ENCODE results near the gene FAM76B.

The FAM76B gene

GRCh38 chr11:95792700-95793099 is 3.1 kb upstream of the FAM76B start:
- no peak for TF ChIP-seq CTCF (IDR thresholded peaks at IDR 0.05; ENCODE audit: low read depth, low read length)
- no peak for DNase-seq (ENCODE audit: low read depth in 2 of 2)
- no peak overlapping the region for H3K4me3 ChIP-seq (replicated peaks in 1 of 2; ENCODE audit: low read depth in 2 of 2, low read length in 2 of 2)

GRCh38 chr11:95792200-95792599 is 2.6 kb upstream of the FAM76B start:
- no peak overlapping the region for H3K4me3 ChIP-seq (replicated peaks in 1 of 2; ENCODE audit: low read depth in 2 of 2, low read length in 2 of 2)
- no peak for TF ChIP-seq CTCF (IDR thresholded peaks at IDR 0.05; ENCODE audit: low read depth, low read length)
- DNase-seq (ENCODE audit: low read depth in 2 of 2) = no peak

- no peak for DNase-seq (ENCODE audit: low read depth in 2 of 2)
- no peak for TF ChIP-seq CTCF (IDR thresholded peaks at IDR 0.05; ENCODE audit: low read depth, low read length)
- H3K4me3 ChIP-seq (replicated peaks in 1 of 2; ENCODE audit: low read depth in 2 of 2, low read length in 2 of 2) = peak overlapping the region; percentile 88 to 97
Observed at GRCh38 chr11:95791709-95792033, 2.1 kb upstream of the FAM76B start.

- peak overlapping the region; percentile 88 to 97 for H3K4me3 ChIP-seq (replicated peaks in 1 of 2; ENCODE audit: low read depth in 2 of 2, low read length in 2 of 2)
- no peak for TF ChIP-seq CTCF (IDR thresholded peaks at IDR 0.05; ENCODE audit: low read depth, low read length)
- peak; percentile 64 to 79 for DNase-seq (ENCODE audit: low read depth in 2 of 2)
Observed at GRCh38 chr11:95790933-95791708, 1.5 kb upstream of the FAM76B start.

- DNase-seq (ENCODE audit: low read depth in 2 of 2) = peak; percentile 99 to 100
- TF ChIP-seq CTCF (IDR thresholded peaks at IDR 0.05; ENCODE audit: low read depth, low read length) = no peak
- H3K4me3 ChIP-seq (replicated peaks in 1 of 2; ENCODE audit: low read depth in 2 of 2, low read length in 2 of 2) = peak within 1 kb of the TSS; percentile 88 to 97
Observed at GRCh38 chr11:95790123-95790932, 746 bp upstream of the FAM76B start, which contains the start of gene CEP57. CEP57 (plus strand) TSS chr11:95790498; CDS start chr11:95790699, 201 bp downstream.

- TF ChIP-seq CTCF (IDR thresholded peaks at IDR 0.05; ENCODE audit: low read depth, low read length) = peak; percentile 37
- peak; percentile 47 to 48 for DNase-seq (ENCODE audit: low read depth in 2 of 2)
- peak overlapping the region; percentile 88 to 97 for H3K4me3 ChIP-seq (replicated peaks in 1 of 2; ENCODE audit: low read depth in 2 of 2, low read length in 2 of 2)
Observed at GRCh38 chr11:95788921-95789505, 569 bp downstream of the FAM76B start.
